ENCODE measurements around the gene C2orf92. TPM values are rescaled to one million over a fixed set of nuclear protein-coding genes. Genes with fewer than 3 reads are reported as not detected.

Gene C2orf92
- total and polyA plus RNA-seq, 2 donors (not counting 3 experiments of a cell fraction or from before 2014, with no cell fraction given), result 1.8 to 7.9 TPM

GRCh38 chr2:97734061-97735051 lies 64.8 kb downstream of the C2orf92 start:
- ChIA-PET CTCF (no interaction called here), POLR2A (no interaction called here)
- no peak overlapping the region for H3K4me3 ChIP-seq (replicated peaks in 1 of 3; ENCODE audit: insufficient read depth in 1 of 3, low read depth in 1 of 3, low read length in 3 of 3)
- no peaks in the 10 kb centered on the region for H3K36me3 ChIP-seq (ENCODE audit: control insufficient read depth in 2 of 2, extremely low read depth in 1 of 2, insufficient read depth in 2 of 2, low read length in 2 of 2)
- intact Hi-C loops (cut with micrococcal nuclease) (no loop called here), dilution Hi-C loops (cut with MboI; ENCODE audit: extremely low pct_ligation_motif_present, low sequenced_read_pairs) (no loop called here)
- no peak overlapping the region for H2AFZ ChIP-seq (ENCODE audit: low read depth, low read length)
- no peak overlapping the region for H3K4me2 ChIP-seq (ENCODE audit: insufficient read depth, low read length)
- no peaks in the 10 kb centered on the region for H3K4me1 ChIP-seq (ENCODE audit: control insufficient read depth, extremely low read depth, insufficient read depth, low read length)
- TF ChIP-seq EZH2 (IDR thresholded peaks at IDR 0.05; ENCODE audit: borderline replicate concordance, low read depth, low read length, severe bottlenecking), result no peak
- no peak for TF ChIP-seq MYC (IDR thresholded peaks at IDR 0.05; ENCODE audit: low read depth, low read length)
- TF ChIP-seq JUN (IDR thresholded peaks at IDR 0.05; ENCODE audit: borderline replicate concordance, insufficient read depth, insufficient read length, low read depth), result no peak
- TF ChIP-seq POLR2AphosphoS5 (IDR thresholded peaks at IDR 0.05; ENCODE audit: insufficient read depth, low read depth, low read length), result no peak
- TF ChIP-seq FOS (IDR thresholded peaks at IDR 0.05; ENCODE audit: borderline replicate concordance, insufficient read depth, low read length), result no peak
- TF ChIP-seq, protein P1, sequence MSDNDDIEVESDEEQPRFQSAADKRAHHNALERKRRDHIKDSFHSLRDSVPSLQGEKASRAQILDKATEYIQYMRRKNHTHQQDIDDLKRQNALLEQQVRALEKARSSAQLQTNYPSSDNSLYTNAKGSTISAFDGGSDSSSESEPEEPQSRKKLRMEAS (IDR thresholded peaks at IDR 0.05; ENCODE audit: insufficient read depth, insufficient read length), result no peak
- TF ChIP-seq, protein P2, sequence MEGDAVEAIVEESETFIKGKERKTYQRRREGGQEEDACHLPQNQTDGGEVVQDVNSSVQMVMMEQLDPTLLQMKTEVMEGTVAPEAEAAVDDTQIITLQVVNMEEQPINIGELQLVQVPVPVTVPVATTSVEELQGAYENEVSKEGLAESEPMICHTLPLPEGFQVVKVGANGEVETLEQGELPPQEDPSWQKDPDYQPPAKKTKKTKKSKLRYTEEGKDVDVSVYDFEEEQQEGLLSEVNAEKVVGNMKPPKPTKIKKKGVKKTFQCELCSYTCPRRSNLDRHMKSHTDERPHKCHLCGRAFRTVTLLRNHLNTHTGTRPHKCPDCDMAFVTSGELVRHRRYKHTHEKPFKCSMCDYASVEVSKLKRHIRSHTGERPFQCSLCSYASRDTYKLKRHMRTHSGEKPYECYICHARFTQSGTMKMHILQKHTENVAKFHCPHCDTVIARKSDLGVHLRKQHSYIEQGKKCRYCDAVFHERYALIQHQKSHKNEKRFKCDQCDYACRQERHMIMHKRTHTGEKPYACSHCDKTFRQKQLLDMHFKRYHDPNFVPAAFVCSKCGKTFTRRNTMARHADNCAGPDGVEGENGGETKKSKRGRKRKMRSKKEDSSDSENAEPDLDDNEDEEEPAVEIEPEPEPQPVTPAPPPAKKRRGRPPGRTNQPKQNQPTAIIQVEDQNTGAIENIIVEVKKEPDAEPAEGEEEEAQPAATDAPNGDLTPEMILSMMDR (IDR thresholded peaks at IDR 0.05; ENCODE audit: extremely low read depth in 1 of 2, insufficient read depth in 1 of 2, low read depth in 1 of 2, low read length in 2 of 2), result no peak
- H3K9ac ChIP-seq (replicated peaks; ENCODE audit: extremely low read depth, insufficient read depth, low read length), result no peak overlapping the region
- H3K27me3 ChIP-seq (ENCODE audit: control insufficient read depth in 2 of 2, insufficient read depth in 2 of 2, low read length in 2 of 2), result no peaks in the 10 kb centered on the region
- H4K20me1 ChIP-seq (replicated peaks; ENCODE audit: control insufficient read depth, extremely low read depth, insufficient read depth, low read length), result no peaks in the 10 kb centered on the region
- BruUV-seq (replicated peaks), result no TSS peak
- FAIRE-seq (no peak), DNase-seq (ENCODE audit: low read depth, low spot score) (no peak)
- H3K9me1 ChIP-seq (replicated peaks; ENCODE audit: control insufficient read depth, extremely low read depth, insufficient read depth, low read length), result no peaks in the 10 kb centered on the region
- no peak overlapping the region for H3K27ac ChIP-seq (ENCODE audit: insufficient read depth, low read depth, low read length)
- H3K79me2 ChIP-seq (ENCODE audit: control insufficient read depth, insufficient read depth, low read length), result no peaks in the 10 kb centered on the region
- no peaks in the 10 kb centered on the region for H3K9me3 ChIP-seq (replicated peaks; ENCODE audit: control insufficient read depth, insufficient read depth, low read length)

All from endothelial cell of umbilical vein (primary cell).